Smooth muscle cell (in vitro differentiated cells): Measurements from ENCODE around the gene STARD3. TPM values are rescaled to one million over a fixed set of nuclear protein-coding genes. Genes with fewer than 3 reads are reported as not detected.

Experiments used
- DNase-seq: peaks from one replicate; lab custom pipeline; 2025; ENCODE audit not compliant: unreplicated experiment; lab: John Stamatoyannopoulos, UW
- H2AFZ ChIP-seq: fragments of 200-600 bp; sonication (generic); 2 replicates; pipeline ENCODE4 v1.6.0; 2016; ENCODE audit warnings: antibody characterized with exemption, low read depth, mild to moderate bottlenecking
- H3F3A ChIP-seq: fragments of 200-600 bp; sonication (generic); 2 replicates; pipeline ENCODE4 v1.6.0; 2017; ENCODE audit warnings: antibody characterized with exemption, low read depth
- H3K27ac ChIP-seq: fragments of 200-600 bp; sonication (generic); 2 replicates; pipeline ENCODE4 v1.5.1; 2016; ENCODE audit warnings: low read depth, mild to moderate bottlenecking
- H3K27me3 ChIP-seq: fragments of 200-600 bp; sonication (generic); 2 replicates; pipeline ENCODE4 v1.6.1; 2016; ENCODE audit warnings: low read depth, mild to moderate bottlenecking
- H3K36me3 ChIP-seq: fragments of 200-600 bp; sonication (generic); 2 replicates; pipeline ENCODE4 v1.5.1; 2016; ENCODE audit warnings: low read depth
- H3K4me1 ChIP-seq: fragments of 200-600 bp; sonication (generic); 2 replicates; pipeline ENCODE4 v1.5.1; 2016; ENCODE audit warnings: low read depth
- H3K4me2 ChIP-seq: fragments of 200-600 bp; sonication (generic); 2 replicates; pipeline ENCODE4 v1.6.0; 2016; ENCODE audit warnings: mild to moderate bottlenecking
- H3K4me3 ChIP-seq: fragments of 200-600 bp; sonication (generic); 2 replicates; pipeline ENCODE4 v1.5.1; 2016; ENCODE audit warnings: mild to moderate bottlenecking
- H3K79me2 ChIP-seq: fragments of 200-600 bp; sonication (generic); 2 replicates; pipeline ENCODE4 v1.6.0; 2016; ENCODE audit warnings: low read depth, mild to moderate bottlenecking
- H3K9ac ChIP-seq: fragments of 200-600 bp; sonication (generic); 2 replicates; pipeline ENCODE4 v1.6.0; 2016; ENCODE audit warnings: low read depth
- H3K9me3 ChIP-seq: fragments of 200-600 bp; sonication (generic); replicated peaks from 2 replicates; pipeline ENCODE4 v1.5.1; 2016; ENCODE audit warnings: low read depth
- H4K20me1 ChIP-seq: fragments of 200-600 bp; sonication (generic); 2 replicates; pipeline ENCODE4 v1.6.0; 2016; ENCODE audit warnings: low read depth
- WGBS: methylation state at CpG from one replicate; pipeline ENCODE4 v1.1.7; 2016; ENCODE audit warnings: low lambda C conversion rate; 5-methylcytosine and 5-hydroxymethylcytosine counted together
- polyA plus RNA-seq: library from polyadenylated mRNA; unstranded; fragments of >200 nt; fragmentation: Nextera tagmentation; extraction: Ambion mirVana; gene quantifications from 2 replicates; pipeline ENCODE4 v1.2.1, GENCODE V29; 2016
- total RNA-seq: library from RNA; depleted of rRNA; stranded (reverse); fragments of >200 nt; gene quantifications from 2 replicates; pipeline ENCODE4 v1.2.3, GENCODE V29; 2014
- TF ChIP-seq, protein P1 (sequence below): fragments of 200-600 bp; sonication (generic); IDR thresholded peaks from 2 replicates; pipeline ENCODE4 v1.5.1; 2017; ENCODE audit warnings: borderline replicate concordance, mild to moderate bottlenecking, antibody characterized with exemption; ENCODE audit not compliant: insufficient read depth, poor library complexity, severe bottlenecking

The STARD3 gene
- total and polyA plus RNA-seq, 2 experiments from 2014 or later: 37.5 to 53.3 TPM

DNA sequence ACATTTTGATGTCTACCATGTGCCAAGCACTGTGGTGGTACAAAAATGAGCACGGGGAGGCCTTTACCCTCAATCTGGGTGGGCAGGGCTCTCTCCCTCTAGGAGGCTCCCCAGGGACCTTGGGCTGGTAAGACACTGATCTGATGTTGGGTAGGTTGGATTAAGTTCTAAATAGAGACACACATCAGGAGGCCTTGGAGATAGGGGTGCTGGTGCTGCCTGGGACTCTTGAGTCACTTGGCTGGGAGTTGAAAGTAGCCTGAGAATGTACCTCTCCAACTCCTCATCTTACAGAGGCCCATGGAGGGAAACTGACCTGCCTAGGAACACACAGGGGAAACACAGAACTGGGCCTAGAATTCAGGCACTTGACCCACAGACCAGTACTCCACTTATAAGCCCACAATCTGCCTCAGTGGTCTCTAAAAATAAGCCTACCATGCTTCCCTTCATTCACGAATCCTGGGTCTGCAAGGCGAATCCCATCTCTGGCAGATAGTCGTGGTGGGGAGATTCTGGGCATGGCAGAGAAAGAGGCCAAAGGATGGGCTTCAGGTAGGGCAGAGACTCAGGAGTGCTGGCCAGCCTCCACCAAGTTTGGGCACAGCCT lies 27.4 kb upstream of the STARD3 start:
- no peaks in the 10 kb centered on the region for H4K20me1 ChIP-seq
- no peak overlapping the region for H3K4me3 ChIP-seq
- DNase-seq: no peak
- H3K36me3 ChIP-seq: no peaks in the 10 kb centered on the region
- H3K9me3 ChIP-seq: no peaks in the 10 kb centered on the region
- H3K4me1 ChIP-seq: peaks cover 21% of the 10 kb centered on the region
- H3K4me2 ChIP-seq: no peak overlapping the region
- no peak overlapping the region for H3K9ac ChIP-seq
- peaks cover 89% of the 10 kb centered on the region for H3K27me3 ChIP-seq
- WGBS: 73% methylated on average over 4 of the region's 4 CpGs
- H2AFZ ChIP-seq: no peak overlapping the region
- TF ChIP-seq, protein P1, sequence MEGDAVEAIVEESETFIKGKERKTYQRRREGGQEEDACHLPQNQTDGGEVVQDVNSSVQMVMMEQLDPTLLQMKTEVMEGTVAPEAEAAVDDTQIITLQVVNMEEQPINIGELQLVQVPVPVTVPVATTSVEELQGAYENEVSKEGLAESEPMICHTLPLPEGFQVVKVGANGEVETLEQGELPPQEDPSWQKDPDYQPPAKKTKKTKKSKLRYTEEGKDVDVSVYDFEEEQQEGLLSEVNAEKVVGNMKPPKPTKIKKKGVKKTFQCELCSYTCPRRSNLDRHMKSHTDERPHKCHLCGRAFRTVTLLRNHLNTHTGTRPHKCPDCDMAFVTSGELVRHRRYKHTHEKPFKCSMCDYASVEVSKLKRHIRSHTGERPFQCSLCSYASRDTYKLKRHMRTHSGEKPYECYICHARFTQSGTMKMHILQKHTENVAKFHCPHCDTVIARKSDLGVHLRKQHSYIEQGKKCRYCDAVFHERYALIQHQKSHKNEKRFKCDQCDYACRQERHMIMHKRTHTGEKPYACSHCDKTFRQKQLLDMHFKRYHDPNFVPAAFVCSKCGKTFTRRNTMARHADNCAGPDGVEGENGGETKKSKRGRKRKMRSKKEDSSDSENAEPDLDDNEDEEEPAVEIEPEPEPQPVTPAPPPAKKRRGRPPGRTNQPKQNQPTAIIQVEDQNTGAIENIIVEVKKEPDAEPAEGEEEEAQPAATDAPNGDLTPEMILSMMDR: no peak
- H3K27ac ChIP-seq: no peak overlapping the region
- no peaks in the 10 kb centered on the region for H3F3A ChIP-seq
- H3K79me2 ChIP-seq: no peaks in the 10 kb centered on the region

DNA sequence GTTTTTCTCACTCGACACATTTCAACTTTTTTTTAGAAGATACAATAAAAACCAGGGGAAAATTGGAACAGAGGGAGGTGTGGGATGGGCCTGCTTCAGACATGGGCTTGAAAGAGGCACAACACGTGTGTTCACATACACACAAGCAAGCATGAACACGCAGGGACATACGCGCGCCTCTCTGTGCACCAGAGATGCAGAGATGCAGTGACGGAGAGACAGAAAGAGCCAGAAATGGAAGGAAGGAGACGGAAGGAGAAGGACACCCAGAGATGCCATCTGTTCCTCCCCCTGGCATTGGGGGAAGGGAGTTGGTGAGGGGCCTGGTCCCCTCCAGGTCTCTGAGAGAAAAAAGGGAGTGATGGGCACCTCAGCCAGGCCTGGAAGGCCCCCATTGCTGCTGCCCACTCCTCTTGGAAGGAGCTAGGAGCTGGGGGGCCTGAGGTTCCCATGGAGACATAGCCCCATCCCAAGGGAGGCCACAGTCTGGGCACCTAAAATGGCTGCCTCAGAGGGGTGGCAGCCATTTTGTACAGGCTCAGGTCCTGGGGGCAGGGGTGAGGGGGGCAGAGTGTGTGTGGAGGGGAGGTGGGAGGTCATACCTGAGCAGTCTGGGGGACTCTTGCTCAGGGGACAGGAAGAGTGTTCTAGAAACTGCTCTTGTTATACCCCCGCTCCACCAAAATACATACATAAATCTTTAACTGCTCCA lies 25.4 kb upstream of the STARD3 start:
- Histone ChIP-seq H3K27me3 (peaks cover 89% of the 10 kb centered on the region), H3K4me3 (no peak overlapping the region), H3K4me2 (no peak overlapping the region), H3K4me1 (peaks cover 9% of the 10 kb centered on the region), H3F3A (no peaks in the 10 kb centered on the region), H4K20me1 (no peaks in the 10 kb centered on the region), H3K79me2 (no peaks in the 10 kb centered on the region), H3K9ac (no peak overlapping the region), H3K9me3 (no peaks in the 10 kb centered on the region), H3K36me3 (no peaks in the 10 kb centered on the region), H2AFZ (no peak overlapping the region), H3K27ac (no peak overlapping the region)
- TF ChIP-seq, protein P1: no peak
- 89% methylated on average over 8 of the region's 9 CpGs for WGBS
- DNase-seq: no peak

DNA sequence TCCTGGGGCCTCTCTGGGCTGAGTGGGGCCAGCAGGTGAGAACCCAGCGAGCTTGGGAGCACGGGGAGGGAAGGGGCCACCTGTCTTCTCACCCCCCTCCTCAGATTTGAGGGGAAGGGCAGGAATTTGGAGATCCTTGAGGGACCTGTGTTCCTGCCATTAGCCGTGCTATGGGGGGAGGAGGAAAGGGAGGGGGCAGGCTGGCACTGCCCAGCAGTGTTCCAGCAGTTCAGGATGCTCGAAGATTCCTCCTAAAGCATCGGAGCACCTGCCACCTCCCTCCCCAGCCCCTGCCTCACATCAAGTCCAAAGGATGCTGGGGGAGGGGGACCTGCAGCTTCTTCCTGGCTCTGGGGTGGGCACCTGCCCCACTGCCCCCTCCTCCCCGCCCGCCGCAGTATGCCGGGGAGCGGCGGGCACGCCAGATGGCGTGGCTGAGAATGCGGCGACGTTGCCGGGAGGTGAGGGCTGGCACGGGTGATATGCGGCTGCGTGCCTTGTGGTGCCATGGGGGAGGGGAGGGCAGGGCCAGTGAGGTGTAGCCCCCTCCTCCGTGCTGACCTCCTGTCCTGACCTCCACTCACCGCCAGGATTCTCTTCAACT lies 24.6 kb upstream of the STARD3 start:
- Histone ChIP-seq H3K4me3 (no peak overlapping the region), H3F3A (no peaks in the 10 kb centered on the region), H3K9me3 (no peaks in the 10 kb centered on the region), H4K20me1 (no peaks in the 10 kb centered on the region), H3K79me2 (no peaks in the 10 kb centered on the region), H3K4me2 (no peak overlapping the region), H3K9ac (no peak overlapping the region), H3K36me3 (no peaks in the 10 kb centered on the region), H3K27me3 (peaks cover 89% of the 10 kb centered on the region), H3K4me1 (peaks cover 1% of the 10 kb centered on the region), H3K27ac (no peak overlapping the region), H2AFZ (no peak overlapping the region)
- TF ChIP-seq, protein P1: no peak
- WGBS: 84% methylated on average over 22 of the region's 22 CpGs
- DNase-seq: no peak
